ENCODE measurements around the gene MMP24. TPM values are rescaled to one million over a fixed set of nuclear protein-coding genes. Genes with fewer than 3 reads are reported as not detected.
"Not testable (repeated sequence)": the region's sequence is repeated elsewhere in the genome, so short reads cannot be mapped to it uniquely, and the experiment has no call there.

MMP24 gene
- total RNA-seq, 4 donors from 2014 or later = 0.51 to 2.6 (median 2.0) TPM

DNA sequence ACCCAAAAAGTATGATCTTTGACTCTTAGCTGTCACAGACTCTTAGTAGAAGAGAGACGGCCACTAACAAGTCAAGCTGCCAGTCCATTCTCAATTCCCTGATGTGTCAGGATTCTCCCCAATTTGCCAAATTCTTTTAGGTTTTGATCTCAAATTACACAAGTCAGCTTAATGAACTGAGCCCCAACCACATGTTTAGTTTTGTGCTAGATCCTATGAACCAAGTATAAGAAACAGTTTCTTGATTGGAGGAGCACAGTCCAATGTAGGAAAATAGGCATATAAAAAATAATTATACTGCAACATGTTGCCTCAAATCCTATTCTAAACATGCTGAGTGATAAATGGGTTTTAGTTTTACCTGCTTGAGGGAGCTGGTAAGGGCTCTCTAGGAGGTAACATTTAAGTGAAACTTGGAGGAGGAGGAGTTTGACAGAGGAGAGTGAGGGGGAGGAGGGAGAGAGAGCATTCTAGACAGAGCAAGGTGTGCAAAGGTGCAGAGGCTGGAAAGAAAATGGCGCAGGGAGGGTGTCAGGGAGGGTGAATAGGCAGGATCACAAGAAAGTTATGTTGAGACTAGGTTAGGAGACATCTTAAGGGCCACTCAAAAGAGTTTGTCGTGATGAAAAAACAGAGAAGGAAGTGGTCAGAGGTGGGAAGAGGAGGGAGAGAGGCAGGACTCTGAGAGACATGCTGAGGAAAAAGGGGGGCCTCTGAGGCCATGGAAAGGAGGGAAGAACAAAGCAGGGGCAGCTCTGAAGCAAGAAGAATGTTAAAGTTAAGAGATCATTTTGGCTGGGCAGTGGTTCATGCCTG, 88.5 kb downstream of the MMP24 start:
- H3K36me3 ChIP-seq = no peaks in the 10 kb centered on the region
- no peaks in the 10 kb centered on the region for H3K9me3 ChIP-seq
- intact Hi-C loops (cut with DNase I; ENCODE audit: low total_unique reads) = no loop called here
- no peaks in the 10 kb centered on the region for H3K27me3 ChIP-seq
- no peak overlapping the region for H3K4me3 ChIP-seq
- TF ChIP-seq, protein P1, sequence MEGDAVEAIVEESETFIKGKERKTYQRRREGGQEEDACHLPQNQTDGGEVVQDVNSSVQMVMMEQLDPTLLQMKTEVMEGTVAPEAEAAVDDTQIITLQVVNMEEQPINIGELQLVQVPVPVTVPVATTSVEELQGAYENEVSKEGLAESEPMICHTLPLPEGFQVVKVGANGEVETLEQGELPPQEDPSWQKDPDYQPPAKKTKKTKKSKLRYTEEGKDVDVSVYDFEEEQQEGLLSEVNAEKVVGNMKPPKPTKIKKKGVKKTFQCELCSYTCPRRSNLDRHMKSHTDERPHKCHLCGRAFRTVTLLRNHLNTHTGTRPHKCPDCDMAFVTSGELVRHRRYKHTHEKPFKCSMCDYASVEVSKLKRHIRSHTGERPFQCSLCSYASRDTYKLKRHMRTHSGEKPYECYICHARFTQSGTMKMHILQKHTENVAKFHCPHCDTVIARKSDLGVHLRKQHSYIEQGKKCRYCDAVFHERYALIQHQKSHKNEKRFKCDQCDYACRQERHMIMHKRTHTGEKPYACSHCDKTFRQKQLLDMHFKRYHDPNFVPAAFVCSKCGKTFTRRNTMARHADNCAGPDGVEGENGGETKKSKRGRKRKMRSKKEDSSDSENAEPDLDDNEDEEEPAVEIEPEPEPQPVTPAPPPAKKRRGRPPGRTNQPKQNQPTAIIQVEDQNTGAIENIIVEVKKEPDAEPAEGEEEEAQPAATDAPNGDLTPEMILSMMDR (IDR thresholded peaks at IDR 0.05) = no peak
- no peak for TF ChIP-seq POLR2A (IDR thresholded peaks at IDR 0.05)
- H3K27ac ChIP-seq = no peak overlapping the region
- no peak for DNase-seq
- H3K4me1 ChIP-seq = peaks cover 0 to 3% of the 10 kb centered on the region in 2 donors

DNA sequence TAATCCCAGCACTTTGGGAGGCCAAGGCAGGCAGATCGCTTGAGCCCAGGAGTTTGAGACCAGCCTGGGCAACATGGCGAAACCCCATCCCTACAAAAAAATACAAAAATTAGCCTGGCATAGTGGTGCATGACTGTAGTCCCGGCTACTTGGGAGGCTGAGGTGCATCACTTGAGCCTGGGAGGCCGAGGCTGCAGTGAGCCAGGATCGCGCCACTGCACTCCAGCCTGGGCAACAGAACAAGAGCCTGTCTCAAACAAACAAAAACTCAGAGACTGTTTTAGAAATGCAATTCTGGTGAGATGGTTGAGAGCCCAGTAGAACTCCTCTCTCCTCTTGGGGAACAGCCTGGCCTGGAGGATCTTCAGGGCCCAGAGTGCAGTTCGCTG, 89.1 kb downstream of the MMP24 start:
- DNase-seq; intact Hi-C loops (cut with DNase I; ENCODE audit: low total_unique reads); H3K9me3 ChIP-seq; H3K27ac ChIP-seq; H3K4me1 ChIP-seq; H3K4me3 ChIP-seq; H3K27me3 ChIP-seq; H3K36me3 ChIP-seq: not testable (repeated sequence)

DNA sequence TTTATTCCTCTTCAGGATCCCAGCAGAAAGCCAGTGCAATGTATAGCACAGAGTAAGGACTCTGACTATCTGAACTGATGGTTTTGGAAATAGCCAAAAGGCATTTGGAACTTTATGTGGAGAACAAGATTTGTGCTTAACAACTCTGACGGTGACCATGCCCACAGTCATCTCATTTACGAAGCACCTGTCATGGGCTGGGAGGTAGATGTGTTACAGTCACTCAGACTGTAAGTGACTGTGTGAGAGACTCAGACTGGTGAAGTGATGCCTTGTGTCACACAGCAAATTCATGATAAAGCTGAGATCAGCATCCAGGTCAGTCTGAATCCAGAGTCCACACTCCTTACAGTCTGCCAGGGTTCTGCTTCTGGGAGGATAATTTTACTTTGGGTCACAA, 89.6 kb downstream of the MMP24 start:
- H3K4me3 ChIP-seq = no peak overlapping the region
- no peaks in the 10 kb centered on the region for H3K9me3 ChIP-seq
- H3K27ac ChIP-seq = no peak overlapping the region
- peaks cover 0 to 3% of the 10 kb centered on the region in 2 donors for H3K4me1 ChIP-seq
- TF ChIP-seq, protein P1 (IDR thresholded peaks at IDR 0.05) = no peak
- no peak for TF ChIP-seq POLR2A (IDR thresholded peaks at IDR 0.05)
- no peak for DNase-seq
- no peaks in the 10 kb centered on the region for H3K27me3 ChIP-seq
- H3K36me3 ChIP-seq = no peaks in the 10 kb centered on the region
- intact Hi-C loops (cut with DNase I; ENCODE audit: low total_unique reads) = no loop called here

DNA sequence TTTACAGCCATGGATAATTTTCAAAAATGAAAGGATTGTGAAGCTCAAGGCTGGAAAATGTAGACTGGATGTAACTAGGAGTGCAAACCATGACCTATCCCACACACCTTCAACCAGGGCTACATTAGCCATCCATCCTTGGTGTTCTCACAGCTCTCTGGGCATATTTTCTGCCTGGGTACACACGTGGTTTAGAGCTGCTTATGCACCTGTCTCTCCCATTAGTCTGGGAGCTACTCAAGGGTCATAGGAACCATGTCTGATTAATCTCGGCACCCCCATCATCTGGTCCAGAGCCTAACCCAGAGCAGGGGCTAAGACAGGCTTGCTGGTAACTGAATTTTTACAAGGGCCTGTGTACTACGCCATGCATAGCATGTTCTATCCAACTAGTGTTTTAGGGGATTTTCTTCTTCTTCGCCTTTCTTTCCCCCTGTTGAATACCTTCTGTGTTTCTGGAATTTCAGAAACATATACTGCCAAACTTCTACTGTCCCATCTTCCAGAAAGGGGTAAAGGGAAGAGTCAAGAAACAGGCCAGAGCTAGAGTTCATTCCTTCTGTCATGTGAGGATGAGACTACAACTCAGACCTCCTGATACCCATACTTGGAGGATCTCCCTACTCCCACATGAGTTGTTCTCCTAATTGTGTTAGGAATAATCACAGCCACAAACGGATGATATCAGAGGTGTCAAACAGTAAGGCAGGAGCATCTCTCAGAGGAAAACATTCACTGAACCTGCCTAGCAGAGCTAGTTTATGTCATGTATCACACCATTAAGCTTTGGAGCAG, 91.1 kb downstream of the MMP24 start:
- intact Hi-C loops (cut with DNase I; ENCODE audit: low total_unique reads) = no loop called here
- Histone ChIP-seq H3K36me3 (no peaks in the 10 kb centered on the region), H3K4me3 (no peak overlapping the region), H3K27ac (peak overlapping the region in 1 of 2 donors; percentile 46), H3K27me3 (no peaks in the 10 kb centered on the region), H3K4me1 (peaks cover 0 to 3% of the 10 kb centered on the region in 2 donors), H3K9me3 (no peaks in the 10 kb centered on the region)
- TF ChIP-seq, protein P1 (IDR thresholded peaks at IDR 0.05) = no peak
- no peak for TF ChIP-seq POLR2A (IDR thresholded peaks at IDR 0.05)
- no peak for DNase-seq

DNA sequence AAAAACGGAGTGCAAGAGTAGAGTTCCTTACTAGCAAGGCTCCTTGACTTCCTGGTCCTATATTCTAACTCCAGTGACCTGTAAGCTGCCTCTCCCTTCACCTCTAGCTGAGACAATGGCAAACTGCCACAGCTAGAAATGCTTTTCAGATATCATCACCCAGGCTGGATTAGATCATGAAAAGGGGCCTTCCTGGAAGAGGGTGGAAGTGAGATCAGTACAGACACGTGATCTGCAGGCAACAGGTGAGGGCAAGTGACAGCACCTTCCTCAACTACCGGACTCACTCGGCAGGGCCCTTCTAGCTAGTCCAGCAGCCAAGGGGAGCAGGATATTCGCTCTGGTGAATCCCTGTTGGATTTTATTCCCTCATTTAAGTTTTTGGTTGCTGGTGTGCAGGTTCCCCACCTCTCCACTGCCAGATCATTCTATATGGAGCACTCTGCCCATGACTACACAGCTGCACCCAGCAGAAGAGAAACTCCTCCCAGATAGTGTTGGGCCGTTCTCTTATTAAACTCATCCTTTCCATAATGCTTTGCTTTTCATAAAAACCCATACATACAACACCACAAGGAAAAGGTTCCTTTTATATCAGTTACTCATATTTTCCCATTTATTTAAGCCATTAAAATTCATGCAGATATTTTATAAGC, 92.1 kb downstream of the MMP24 start:
- no peaks in the 10 kb centered on the region for H3K27me3 ChIP-seq
- peak in 1 of 2 donors; percentile 47 for DNase-seq
- H3K4me3 ChIP-seq = no peak overlapping the region
- no peaks in the 10 kb centered on the region for H3K36me3 ChIP-seq
- H3K27ac ChIP-seq = peak overlapping the region; percentile 23 to 46
- H3K9me3 ChIP-seq = no peaks in the 10 kb centered on the region
- TF ChIP-seq POLR2A (IDR thresholded peaks at IDR 0.05) = no peak
- TF ChIP-seq, protein P1 (IDR thresholded peaks at IDR 0.05) = no peak
- peaks cover 0 to 3% of the 10 kb centered on the region in 2 donors for H3K4me1 ChIP-seq
- intact Hi-C loops (cut with DNase I; ENCODE audit: low total_unique reads) = no loop called here

Data from uterus (tissue), 4 donors.